IPS-NIHi7 (cell line): Measurements from ENCODE around the gene GLI3.

Experiments
- DNase-seq: peaks from one replicate; pipeline ENCODE4 v3.0.0; 2012; ENCODE audit warnings: mixed read lengths; ENCODE audit errors: extremely low spot score

Gene GLI3

GRCh38 chr7:42035210-42035609 is 201.8 kb downstream of the GLI3 start:
- DNase-seq = no peak

GRCh38 chr7:42033480-42033879 is 203.5 kb downstream of the GLI3 start:
- no peak for DNase-seq

- no peak for DNase-seq
Measured at GRCh38 chr7:42029405-42029804, 207.6 kb downstream of the GLI3 start.

GRCh38 chr7:42027521-42027920 is 209.5 kb downstream of the GLI3 start:
- DNase-seq = no peak

GRCh38 chr7:42026622-42027197 is 210.3 kb downstream of the GLI3 start:
- no peak for DNase-seq

- no peak for DNase-seq
Measured at GRCh38 chr7:42025635-42026375, 211.2 kb downstream of the GLI3 start.

- DNase-seq = no peak
Measured at GRCh38 chr7:42024537-42024936, 212.5 kb downstream of the GLI3 start.

GRCh38 chr7:42023262-42023661 is 213.7 kb downstream of the GLI3 start:
- DNase-seq = no peak

GRCh38 chr7:42022791-42023190 is 214.2 kb downstream of the GLI3 start:
- no peak for DNase-seq

GRCh38 chr7:42022056-42022455 is 215.0 kb downstream of the GLI3 start:
- DNase-seq = no peak

GRCh38 chr7:42021631-42022030 is 215.4 kb downstream of the GLI3 start:
- DNase-seq = no peak

- no peak for DNase-seq
Measured at GRCh38 chr7:42020061-42020460, 216.9 kb downstream of the GLI3 start.

- DNase-seq = peak; percentile 22
Measured at GRCh38 chr7:42017349-42017986, 219.5 kb downstream of the GLI3 start.

GRCh38 chr7:42016517-42016916 is 220.5 kb downstream of the GLI3 start:
- no peak for DNase-seq

GRCh38 chr7:42014625-42015618 is 222.1 kb downstream of the GLI3 start:
- DNase-seq = peak; percentile 69

- DNase-seq = no peak
Measured at GRCh38 chr7:42012786-42013360, 224.1 kb downstream of the GLI3 start.

- no peak for DNase-seq
Measured at GRCh38 chr7:42012313-42012712, 224.7 kb downstream of the GLI3 start.

GRCh38 chr7:42011846-42012245 is 225.2 kb downstream of the GLI3 start:
- DNase-seq = no peak

GRCh38 chr7:42010751-42011150 is 226.3 kb downstream of the GLI3 start:
- no peak for DNase-seq

- DNase-seq = no peak
Measured at GRCh38 chr7:42006801-42007513, 230.1 kb downstream of the GLI3 start.

GRCh38 chr7:42002654-42003053 is 234.4 kb downstream of the GLI3 start:
- no peak for DNase-seq
